Measurements from ENCODE around the gene ZSWIM5.
"Not testable (repeated sequence)": the region's sequence is repeated elsewhere in the genome, so short reads cannot be mapped to it uniquely, and the experiment has no call there.

ZSWIM5 gene

DNA sequence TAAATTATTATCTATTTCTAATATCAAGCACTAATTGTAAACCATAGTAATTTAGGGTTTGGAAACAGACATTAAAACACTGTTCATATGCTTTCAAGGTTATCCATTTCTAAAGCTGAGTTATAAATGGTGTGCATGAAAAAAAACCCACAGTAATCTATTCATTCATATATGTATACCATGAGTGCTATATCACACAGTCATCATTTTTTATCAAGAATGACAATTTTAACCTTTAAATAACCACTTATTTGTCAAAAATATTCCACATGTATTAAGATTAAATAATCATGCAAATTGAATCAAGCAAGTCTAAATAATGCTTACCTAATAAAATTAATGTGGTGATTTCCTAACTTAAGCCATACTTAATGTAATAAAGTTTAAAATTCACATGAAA is 6.0 kb downstream of the ZSWIM5 start:
- Histone ChIP-seq H3K9me3 (no peaks in the 10 kb centered on the region), H3K27me3 (peaks cover 60% of the 10 kb centered on the region), H3K4me1 (ENCODE audit: control insufficient read depth in 1 of 2, insufficient read depth in 1 of 2, low read depth in 1 of 2, low read length in 1 of 2) (no peaks in the 10 kb centered on the region), H3K4me3 (ENCODE audit: low read depth in 1 of 2, low read length in 1 of 2) (no peak overlapping the region), H3K36me3 (no peaks in the 10 kb centered on the region), H3K27ac (no peak overlapping the region)
- TF ChIP-seq, protein P1, sequence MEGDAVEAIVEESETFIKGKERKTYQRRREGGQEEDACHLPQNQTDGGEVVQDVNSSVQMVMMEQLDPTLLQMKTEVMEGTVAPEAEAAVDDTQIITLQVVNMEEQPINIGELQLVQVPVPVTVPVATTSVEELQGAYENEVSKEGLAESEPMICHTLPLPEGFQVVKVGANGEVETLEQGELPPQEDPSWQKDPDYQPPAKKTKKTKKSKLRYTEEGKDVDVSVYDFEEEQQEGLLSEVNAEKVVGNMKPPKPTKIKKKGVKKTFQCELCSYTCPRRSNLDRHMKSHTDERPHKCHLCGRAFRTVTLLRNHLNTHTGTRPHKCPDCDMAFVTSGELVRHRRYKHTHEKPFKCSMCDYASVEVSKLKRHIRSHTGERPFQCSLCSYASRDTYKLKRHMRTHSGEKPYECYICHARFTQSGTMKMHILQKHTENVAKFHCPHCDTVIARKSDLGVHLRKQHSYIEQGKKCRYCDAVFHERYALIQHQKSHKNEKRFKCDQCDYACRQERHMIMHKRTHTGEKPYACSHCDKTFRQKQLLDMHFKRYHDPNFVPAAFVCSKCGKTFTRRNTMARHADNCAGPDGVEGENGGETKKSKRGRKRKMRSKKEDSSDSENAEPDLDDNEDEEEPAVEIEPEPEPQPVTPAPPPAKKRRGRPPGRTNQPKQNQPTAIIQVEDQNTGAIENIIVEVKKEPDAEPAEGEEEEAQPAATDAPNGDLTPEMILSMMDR (IDR thresholded peaks at IDR 0.05), result no peak

DNA sequence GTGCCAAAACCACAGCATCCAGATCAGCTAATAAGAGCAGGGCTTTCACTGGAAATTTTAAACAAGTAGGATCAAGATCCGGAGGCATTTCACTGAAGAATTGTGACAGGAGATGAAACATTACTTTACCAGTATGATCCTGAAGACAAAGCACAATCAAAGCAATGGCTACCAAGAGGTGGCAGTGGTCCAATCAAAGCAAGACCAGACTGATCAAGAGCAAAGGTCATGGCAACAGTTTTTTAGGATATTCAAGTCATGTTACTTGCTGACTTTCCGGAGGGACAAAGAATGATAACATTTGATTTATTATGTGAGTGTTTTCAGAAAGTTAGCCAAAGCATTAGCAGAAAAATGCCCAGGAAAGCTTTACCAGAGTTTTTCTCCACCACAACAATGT is 8.2 kb downstream of the ZSWIM5 start:
- Histone ChIP-seq H3K27me3 (peaks cover 38% of the 10 kb centered on the region), H3K9me3 (no peaks in the 10 kb centered on the region), H3K4me3 (ENCODE audit: low read depth in 1 of 2, low read length in 1 of 2) (no peak overlapping the region), H3K27ac (no peak overlapping the region), H3K4me1 (ENCODE audit: control insufficient read depth in 1 of 2, insufficient read depth in 1 of 2, low read depth in 1 of 2, low read length in 1 of 2) (no peaks in the 10 kb centered on the region), H3K36me3 (no peaks in the 10 kb centered on the region)
- TF ChIP-seq, protein P1 (IDR thresholded peaks at IDR 0.05), result no peak

DNA sequence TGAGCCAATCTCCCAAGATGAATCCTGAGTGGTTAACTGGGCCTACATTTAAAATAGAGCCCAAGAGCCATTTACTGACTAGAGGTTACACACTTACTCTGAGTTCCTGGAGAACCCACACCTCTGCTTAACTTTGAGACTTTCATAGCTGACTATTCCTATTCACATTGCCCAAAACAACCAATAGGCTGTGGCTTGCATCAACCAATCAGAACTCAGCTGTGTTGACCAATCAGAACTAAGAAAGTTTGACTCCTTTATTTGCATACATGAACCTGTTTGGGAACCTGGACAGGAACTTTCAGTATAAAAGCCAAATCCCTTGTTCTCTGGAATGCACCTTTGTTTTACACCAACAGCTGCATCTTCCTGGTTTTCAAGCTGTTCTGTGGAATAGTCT is 9.5 kb downstream of the ZSWIM5 start:
- TF ChIP-seq, protein P1 (IDR thresholded peaks at IDR 0.05), result no peak
- Histone ChIP-seq H3K36me3 (no peaks in the 10 kb centered on the region), H3K4me3 (ENCODE audit: low read depth in 1 of 2, low read length in 1 of 2) (no peak overlapping the region), H3K27ac (no peak overlapping the region), H3K9me3 (no peaks in the 10 kb centered on the region), H3K27me3 (peaks cover 24% of the 10 kb centered on the region), H3K4me1 (ENCODE audit: control insufficient read depth in 1 of 2, insufficient read depth in 1 of 2, low read depth in 1 of 2, low read length in 1 of 2) (no peaks in the 10 kb centered on the region)

DNA sequence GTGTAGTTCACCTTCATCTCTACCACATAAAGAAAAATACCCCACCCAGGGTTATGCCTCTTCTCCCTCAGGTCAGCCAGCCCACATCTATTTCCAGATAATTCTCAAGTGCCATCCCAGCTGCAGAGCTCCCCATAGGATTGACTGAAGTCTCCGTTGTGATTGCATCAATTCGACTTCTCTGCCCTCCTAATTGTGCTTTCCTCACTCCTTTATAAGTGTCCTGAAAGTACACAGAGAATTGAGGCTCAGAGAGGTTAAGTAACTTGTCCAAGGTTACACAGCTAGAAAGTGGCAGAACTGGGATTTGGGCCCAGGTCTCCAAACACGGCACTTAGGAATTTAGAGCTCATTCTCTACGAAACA is 15.0 kb downstream of the ZSWIM5 start:
- TF ChIP-seq, protein P1 (IDR thresholded peaks at IDR 0.05), result no peak
- H3K4me3 ChIP-seq (ENCODE audit: low read depth in 1 of 2, low read length in 1 of 2), result no peak overlapping the region
- no peaks in the 10 kb centered on the region for H3K4me1 ChIP-seq (ENCODE audit: control insufficient read depth in 1 of 2, insufficient read depth in 1 of 2, low read depth in 1 of 2, low read length in 1 of 2)
- no peak overlapping the region for H3K27ac ChIP-seq
- H3K36me3 ChIP-seq, result no peaks in the 10 kb centered on the region
- H3K27me3 ChIP-seq, result no peaks in the 10 kb centered on the region
- H3K9me3 ChIP-seq, result no peaks in the 10 kb centered on the region

DNA sequence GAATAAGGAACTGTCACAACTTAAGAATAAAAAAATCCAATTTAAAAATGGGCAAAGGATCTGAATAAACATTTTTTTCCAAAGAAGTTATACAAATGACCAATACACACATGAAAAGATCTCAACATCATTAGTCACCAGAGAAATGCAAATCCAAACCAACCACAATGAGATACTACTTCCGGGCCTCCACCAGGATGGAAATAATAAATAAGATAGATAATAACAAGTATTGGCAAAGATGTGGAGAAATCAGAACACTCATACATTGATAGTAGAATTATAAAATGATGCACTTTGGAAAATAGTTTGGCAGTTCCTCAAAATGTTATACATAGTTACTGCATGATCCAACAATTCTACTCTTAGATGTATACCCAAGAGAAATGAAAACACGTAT is 18.7 kb downstream of the ZSWIM5 start:
- TF ChIP-seq, protein P1 (IDR thresholded peaks at IDR 0.05), result no peak
- Histone ChIP-seq H3K27ac (no peak overlapping the region), H3K27me3 (no peaks in the 10 kb centered on the region), H3K4me3 (ENCODE audit: low read depth in 1 of 2, low read length in 1 of 2) (no peak overlapping the region), H3K4me1 (ENCODE audit: control insufficient read depth in 1 of 2, insufficient read depth in 1 of 2, low read depth in 1 of 2, low read length in 1 of 2) (no peaks in the 10 kb centered on the region), H3K9me3 (no peaks in the 10 kb centered on the region), H3K36me3 (no peaks in the 10 kb centered on the region)

DNA sequence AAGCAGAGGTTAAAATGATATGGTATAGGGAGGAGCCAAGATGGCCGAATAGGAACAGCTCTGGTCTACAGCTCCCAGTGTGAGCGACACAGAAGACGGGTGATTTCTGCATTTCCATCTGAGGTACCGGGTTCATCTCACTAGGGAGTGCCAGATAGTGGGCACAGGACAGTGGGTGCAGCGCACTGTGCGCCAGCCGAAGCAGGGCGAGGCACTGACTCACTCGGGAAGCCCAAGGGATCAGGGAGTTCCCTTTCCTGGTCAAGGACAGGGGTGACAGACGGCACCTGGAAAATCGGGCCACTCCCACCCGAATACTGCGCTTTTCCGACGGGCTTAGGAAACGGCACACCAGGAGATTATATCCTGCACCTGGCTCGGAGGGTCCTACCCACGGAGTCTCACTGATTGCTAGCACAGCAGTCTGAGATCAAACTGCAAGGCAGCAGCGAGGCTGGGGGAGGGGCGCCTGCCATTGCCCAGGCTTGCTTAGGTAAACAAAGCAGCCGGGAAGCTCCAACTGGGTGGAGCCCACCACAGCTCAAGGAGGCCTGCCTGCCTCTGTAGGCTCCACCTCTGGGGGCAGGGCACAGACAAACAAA is 26.4 kb downstream of the ZSWIM5 start:
- not testable (repeated sequence) for H3K9me3 ChIP-seq; H3K36me3 ChIP-seq; H3K4me1 ChIP-seq (ENCODE audit: control insufficient read depth in 1 of 2, insufficient read depth in 1 of 2, low read depth in 1 of 2, low read length in 1 of 2); H3K27ac ChIP-seq; H3K27me3 ChIP-seq; H3K4me3 ChIP-seq (ENCODE audit: low read depth in 1 of 2, low read length in 1 of 2)

All from neutrophil (primary cell).